ENCODE measurements around the gene P2RX1.

DNA sequence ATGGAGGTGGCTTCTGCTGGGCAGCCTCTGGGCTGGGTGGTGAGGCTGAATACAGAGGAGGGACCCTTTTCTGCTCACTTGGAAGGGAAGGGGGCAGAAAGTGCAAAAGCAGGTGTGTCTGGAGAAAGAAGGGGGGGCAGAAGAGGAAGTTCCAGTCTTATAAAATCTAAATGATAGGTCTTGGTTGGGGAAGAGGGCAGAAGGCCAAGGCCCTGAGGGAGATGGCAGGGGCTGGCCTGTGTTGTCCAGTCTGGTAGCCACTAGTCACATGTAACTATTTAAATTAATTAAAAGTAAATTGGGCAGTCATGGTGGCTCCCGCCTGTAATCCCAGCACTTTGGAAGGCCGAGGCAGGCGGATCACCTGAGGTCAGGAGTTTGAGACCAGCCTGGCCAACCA lies 20.9 kb downstream of the P2RX1 start:
- TF ChIP-seq SNAI2 (CRISPR knock-in tag; IDR thresholded peaks at IDR 0.05) (no peak), GLIS3 (CRISPR knock-in tag; IDR thresholded peaks at IDR 0.05) (no peak), ARNTL (CRISPR knock-in tag; IDR thresholded peaks at IDR 0.05; ENCODE audit: borderline replicate concordance, low read depth) (no peak)

Measured in SK-N-SH treated with all-trans-retinoic acid at 6 μM for 48 hours (cell line).